Upper lobe of right lung (tissue), 1 donor: ENCODE data around the gene SPCS1. TPM values are rescaled to one million over a fixed set of nuclear protein-coding genes. Genes with fewer than 3 reads are reported as not detected.

Experiments
- ATAC-seq: fragments of 200-7000 bp; cut with Tn5 transposase; one replicate; pipeline ENCODE4 v1.9.1; 2020; ENCODE audit warnings: mild to moderate bottlenecking, moderate library complexity
- DNase-seq: peaks from one replicate; pipeline ENCODE4 v3.0.0-alpha.2; 2020
- H3K27ac ChIP-seq: fragments of 200-600 bp; one replicate; pipeline ENCODE4 v1.8.0; 2022
- H3K27me3 ChIP-seq: fragments of 200-600 bp; one replicate; pipeline ENCODE4 v1.8.0; 2022; ENCODE audit warnings: mild to moderate bottlenecking
- H3K36me3 ChIP-seq: fragments of 200-600 bp; one replicate; pipeline ENCODE4 v1.8.0; 2022
- H3K4me1 ChIP-seq: fragments of 200-600 bp; one replicate; pipeline ENCODE4 v1.8.0; 2022
- H3K4me3 ChIP-seq: fragments of 200-600 bp; one replicate; pipeline ENCODE4 v1.8.0; 2022; ENCODE audit warnings: mild to moderate bottlenecking
- H3K9me3 ChIP-seq: fragments of 200-600 bp; one replicate; pipeline ENCODE4 v1.8.0; 2022
- intact Hi-C: fragments of 100-400 bp; cut with DNase I; formaldehyde crosslinking; loops from one replicate; pipeline ENCODE4 v1.11.0; 2022
- total RNA-seq: library from RNA; stranded (reverse); fragmentation: NEBNext Ultra II Directional; extraction: Animal tissue kit (Norgen Biotek cat#: 25700); gene quantifications from one replicate; pipeline ENCODE4 v1.2.1, GENCODE V29; 2021
- TF ChIP-seq, protein P1 (sequence below): fragments of 200-600 bp; IDR thresholded peaks from one replicate; pipeline ENCODE4 v1.8.0; 2022; ENCODE audit warnings: antibody characterized with exemption
- donor health status: DM: no; HTN: yes; CAD: no; lungs with severe emphysema.

Gene SPCS1
- total RNA-seq, 1 donor from 2014 or later, result 76.0 TPM

GRCh38 chr3:52689151-52689550 lies 16.8 kb upstream of the SPCS1 start:
- intact Hi-C loops, result no loop called here
- ATAC-seq (no peak), DNase-seq (no peak)
- no peaks in the 10 kb centered on the region for H3K9me3 ChIP-seq
- no peaks in the 10 kb centered on the region for H3K27me3 ChIP-seq
- peaks cover 15% of the 10 kb centered on the region for H3K4me1 ChIP-seq
- TF ChIP-seq, protein P1, sequence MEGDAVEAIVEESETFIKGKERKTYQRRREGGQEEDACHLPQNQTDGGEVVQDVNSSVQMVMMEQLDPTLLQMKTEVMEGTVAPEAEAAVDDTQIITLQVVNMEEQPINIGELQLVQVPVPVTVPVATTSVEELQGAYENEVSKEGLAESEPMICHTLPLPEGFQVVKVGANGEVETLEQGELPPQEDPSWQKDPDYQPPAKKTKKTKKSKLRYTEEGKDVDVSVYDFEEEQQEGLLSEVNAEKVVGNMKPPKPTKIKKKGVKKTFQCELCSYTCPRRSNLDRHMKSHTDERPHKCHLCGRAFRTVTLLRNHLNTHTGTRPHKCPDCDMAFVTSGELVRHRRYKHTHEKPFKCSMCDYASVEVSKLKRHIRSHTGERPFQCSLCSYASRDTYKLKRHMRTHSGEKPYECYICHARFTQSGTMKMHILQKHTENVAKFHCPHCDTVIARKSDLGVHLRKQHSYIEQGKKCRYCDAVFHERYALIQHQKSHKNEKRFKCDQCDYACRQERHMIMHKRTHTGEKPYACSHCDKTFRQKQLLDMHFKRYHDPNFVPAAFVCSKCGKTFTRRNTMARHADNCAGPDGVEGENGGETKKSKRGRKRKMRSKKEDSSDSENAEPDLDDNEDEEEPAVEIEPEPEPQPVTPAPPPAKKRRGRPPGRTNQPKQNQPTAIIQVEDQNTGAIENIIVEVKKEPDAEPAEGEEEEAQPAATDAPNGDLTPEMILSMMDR, result no peak
- no peak overlapping the region for H3K27ac ChIP-seq
- H3K4me3 ChIP-seq, result no peak overlapping the region
- peaks cover 73% of the 10 kb centered on the region for H3K36me3 ChIP-seq

GRCh38 chr3:52690560-52690959 lies 15.3 kb upstream of the SPCS1 start:
- intact Hi-C loops, result no loop called here
- ATAC-seq (no peak), DNase-seq (no peak)
- Histone ChIP-seq H3K4me1 (peaks cover 8% of the 10 kb centered on the region), H3K27ac (no peak overlapping the region), H3K4me3 (no peak overlapping the region), H3K27me3 (no peaks in the 10 kb centered on the region), H3K9me3 (no peaks in the 10 kb centered on the region), H3K36me3 (peaks cover 87% of the 10 kb centered on the region)
- TF ChIP-seq, protein P1, result no peak

- DNase-seq, result no peak
- intact Hi-C loops, result no loop called here
- no peaks in the 10 kb centered on the region for H3K4me1 ChIP-seq
- H3K36me3 ChIP-seq, result peaks cover 100% of the 10 kb centered on the region
- no peaks in the 10 kb centered on the region for H3K9me3 ChIP-seq
- TF ChIP-seq, protein P1, result no peak
- H3K4me3 ChIP-seq, result no peak overlapping the region
- H3K27me3 ChIP-seq, result no peaks in the 10 kb centered on the region
- ATAC-seq, result no peak
- H3K27ac ChIP-seq, result no peak overlapping the region
Observed at GRCh38 chr3:52693071-52693470, 12.8 kb upstream of the SPCS1 start.

DNA sequence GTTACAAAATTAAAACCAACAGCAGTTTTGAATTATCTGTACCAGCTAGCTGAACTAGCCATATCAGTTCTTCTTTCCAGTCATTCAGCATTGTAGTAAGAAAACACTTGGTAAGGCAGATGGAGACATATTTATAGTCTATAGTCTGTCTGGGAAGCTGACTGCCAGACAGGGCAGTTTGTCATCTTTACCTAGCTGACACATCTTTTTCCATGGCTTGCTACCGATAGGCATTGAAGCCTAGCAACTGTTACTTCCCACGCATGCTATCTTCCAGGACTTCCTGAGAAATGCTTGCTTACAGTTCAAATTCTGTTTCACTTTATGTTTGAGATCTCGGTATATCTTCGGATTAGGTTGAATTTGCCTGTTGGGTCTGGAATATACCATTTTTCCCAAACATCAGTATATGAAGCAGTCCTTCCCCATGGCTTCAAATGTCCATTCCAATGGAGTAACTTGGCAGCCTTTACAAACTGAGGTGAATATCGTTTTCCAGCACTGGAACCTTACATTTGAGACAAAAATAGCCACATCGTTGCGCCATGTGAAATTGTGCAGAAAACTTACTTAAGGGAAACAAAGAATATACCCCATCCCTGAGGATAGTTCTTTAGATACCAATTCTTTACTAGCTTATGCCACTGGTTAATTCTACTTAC lies 11.2 kb upstream of the SPCS1 start:
- peaks cover 91% of the 10 kb centered on the region for H3K36me3 ChIP-seq
- no peak for ATAC-seq
- intact Hi-C loops, result no loop called here

DNA sequence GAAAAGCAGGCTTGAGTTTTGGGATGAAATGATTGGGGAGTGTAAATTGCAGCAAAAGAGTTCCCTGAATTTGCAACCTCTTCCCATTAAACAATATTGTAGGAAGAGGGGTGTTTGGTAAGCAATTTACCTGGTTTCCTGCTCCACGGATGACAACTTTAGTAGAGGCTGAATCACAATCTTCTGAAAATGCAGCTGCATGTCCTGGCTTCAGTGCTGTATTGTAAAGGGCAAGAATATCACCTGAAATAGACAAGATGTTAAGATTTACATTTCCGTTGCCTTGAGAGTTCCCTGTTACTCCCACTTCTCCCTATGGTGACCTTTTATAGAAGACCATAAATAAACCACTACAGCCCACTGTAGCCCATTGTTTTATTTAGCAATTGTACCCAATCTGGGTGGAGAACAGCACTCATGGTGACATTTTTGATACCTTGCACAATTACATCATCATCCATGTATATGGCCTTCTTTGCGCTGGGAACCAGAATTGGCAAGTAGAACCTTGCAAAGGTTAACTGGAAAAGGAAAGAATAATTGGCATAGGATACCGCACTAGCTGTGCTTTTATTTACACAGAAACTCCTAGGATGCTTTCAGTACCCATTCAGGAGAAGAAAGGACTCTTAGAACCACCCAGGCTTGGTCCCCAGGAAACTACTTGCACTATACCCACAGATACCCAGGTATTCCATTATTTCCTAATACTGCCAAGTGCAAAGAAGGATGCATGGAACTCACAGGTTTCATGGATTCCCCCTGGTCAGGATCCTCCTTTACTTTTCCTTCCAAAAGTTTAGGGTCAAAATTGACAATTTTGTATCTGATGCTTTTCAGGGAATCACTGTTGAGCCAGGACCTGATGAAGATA lies 9.9 kb upstream of the SPCS1 start:
- TF ChIP-seq, protein P1, result no peak
- intact Hi-C loops, result no loop called here
- Histone ChIP-seq H3K27ac (no peak overlapping the region), H3K4me3 (no peak overlapping the region), H3K9me3 (no peaks in the 10 kb centered on the region), H3K36me3 (peaks cover 82% of the 10 kb centered on the region), H3K27me3 (no peaks in the 10 kb centered on the region), H3K4me1 (no peaks in the 10 kb centered on the region)
- no peak for ATAC-seq
- DNase-seq, result no peak

More for the DNA sequence above, 11.2 kb upstream of the SPCS1 start:
- no peaks in the 10 kb centered on the region for H3K4me1 ChIP-seq
- H3K9me3 ChIP-seq, result no peaks in the 10 kb centered on the region
- no peaks in the 10 kb centered on the region for H3K27me3 ChIP-seq
- H3K27ac ChIP-seq, result no peak overlapping the region
- DNase-seq, result no peak
- TF ChIP-seq, protein P1, result no peak
- no peak overlapping the region for H3K4me3 ChIP-seq
